Endothelial cell of umbilical vein (primary cell): Measurements from ENCODE around the gene TAS1R2.

Experiments
- EZH2 ChIP-seq: IDR thresholded peaks from 2 replicates; pipeline ENCODE4 v1.6.1; 2012; ENCODE audit warnings: borderline replicate concordance, low read depth, mild to moderate bottlenecking, moderate library complexity, low read length, inconsistent platforms; ENCODE audit not compliant: severe bottlenecking
- JUN ChIP-seq: IDR thresholded peaks from 2 replicates; pipeline ENCODE4 v1.6.1; 2011; ENCODE audit warnings: borderline replicate concordance, low read depth; ENCODE audit not compliant: insufficient read length, insufficient read depth
- TF ChIP-seq, protein P1 (sequence below), 2 donors: IDR thresholded peaks; 1 replicate in 1 of 2; 2 replicates in 1 of 2; pipeline ENCODE4 v1.5.1; 2011; ENCODE audit warnings: low read length in 2 of 2, mild to moderate bottlenecking in 2 of 2, moderate library complexity in 2 of 2, control low read depth in 1 of 2, inconsistent platforms in 1 of 2, low read depth in 1 of 2; ENCODE audit not compliant: insufficient read depth in 1 of 2; ENCODE audit errors: extremely low read depth in 1 of 2

DNA sequence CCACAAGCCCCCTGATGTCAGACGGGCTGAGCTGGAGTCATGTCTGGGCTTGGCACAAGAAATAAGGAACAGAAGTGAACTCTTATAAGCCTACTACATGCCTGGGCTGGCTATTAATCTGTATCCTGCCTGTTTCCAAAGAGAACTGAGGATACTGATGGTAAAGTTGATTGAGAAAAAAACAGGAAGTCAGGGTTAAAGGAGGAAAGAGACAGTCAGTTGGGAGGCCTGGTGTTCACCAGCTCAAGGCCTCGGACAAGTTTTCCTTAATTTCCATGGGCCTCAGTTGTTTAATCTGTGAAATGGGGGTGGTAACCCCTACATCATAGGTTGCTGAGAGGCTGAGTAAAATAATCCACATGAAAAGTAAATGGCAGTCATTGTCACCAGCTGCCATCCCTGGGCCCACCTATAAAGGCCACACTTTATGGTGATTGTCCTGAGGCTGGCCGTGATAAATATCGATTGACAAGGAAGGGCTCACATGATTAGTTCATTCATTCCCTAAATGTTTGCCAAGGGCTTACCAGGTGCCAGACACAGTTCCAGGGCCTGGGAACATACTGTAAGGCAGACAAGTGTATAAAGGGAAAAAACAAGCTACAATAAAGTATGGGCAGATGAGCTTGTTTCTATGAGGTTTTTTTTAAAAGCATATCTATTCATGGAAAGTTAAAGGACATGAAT is 40.0 kb upstream of the TAS1R2 start:
- TF ChIP-seq JUN (no peak), EZH2 (no peak)
- TF ChIP-seq, protein P1, sequence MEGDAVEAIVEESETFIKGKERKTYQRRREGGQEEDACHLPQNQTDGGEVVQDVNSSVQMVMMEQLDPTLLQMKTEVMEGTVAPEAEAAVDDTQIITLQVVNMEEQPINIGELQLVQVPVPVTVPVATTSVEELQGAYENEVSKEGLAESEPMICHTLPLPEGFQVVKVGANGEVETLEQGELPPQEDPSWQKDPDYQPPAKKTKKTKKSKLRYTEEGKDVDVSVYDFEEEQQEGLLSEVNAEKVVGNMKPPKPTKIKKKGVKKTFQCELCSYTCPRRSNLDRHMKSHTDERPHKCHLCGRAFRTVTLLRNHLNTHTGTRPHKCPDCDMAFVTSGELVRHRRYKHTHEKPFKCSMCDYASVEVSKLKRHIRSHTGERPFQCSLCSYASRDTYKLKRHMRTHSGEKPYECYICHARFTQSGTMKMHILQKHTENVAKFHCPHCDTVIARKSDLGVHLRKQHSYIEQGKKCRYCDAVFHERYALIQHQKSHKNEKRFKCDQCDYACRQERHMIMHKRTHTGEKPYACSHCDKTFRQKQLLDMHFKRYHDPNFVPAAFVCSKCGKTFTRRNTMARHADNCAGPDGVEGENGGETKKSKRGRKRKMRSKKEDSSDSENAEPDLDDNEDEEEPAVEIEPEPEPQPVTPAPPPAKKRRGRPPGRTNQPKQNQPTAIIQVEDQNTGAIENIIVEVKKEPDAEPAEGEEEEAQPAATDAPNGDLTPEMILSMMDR (IDR thresholded peaks at IDR 0.05; ENCODE audit: extremely low read depth in 1 of 2, insufficient read depth in 1 of 2, low read depth in 1 of 2, low read length in 2 of 2) = no peak
